CD4-positive, alpha-beta T cell treated with Interleukin-10 for 1 hour (primary cell): Measurements from ENCODE around the gene PCNT.

Experiments used
- DNase-seq: peaks from one replicate; pipeline ENCODE4 v3.0.0-alpha.2; 2020

PCNT gene

GRCh38 chr21:46411691-46412090, 87.7 kb downstream of the PCNT start:
- no peak for DNase-seq

GRCh38 chr21:46412521-46413364, 88.8 kb downstream of the PCNT start:
- no peak for DNase-seq

- DNase-seq, result no peak
These were observed 89.4 kb downstream of the PCNT start for GRCh38 chr21:46413365-46413696.

- no peak for DNase-seq
These were observed 91.0 kb downstream of the PCNT start for GRCh38 chr21:46414965-46415275.

- no peak for DNase-seq
These were observed 92.6 kb downstream of the PCNT start for GRCh38 chr21:46416551-46416950.

- DNase-seq, result no peak
These were observed 94.5 kb downstream of the PCNT start for GRCh38 chr21:46418265-46418946.

- DNase-seq, result no peak
These were observed 96.6 kb downstream of the PCNT start for GRCh38 chr21:46420241-46421190.

- no peak for DNase-seq
These were observed 97.3 kb downstream of the PCNT start for GRCh38 chr21:46421191-46421750.

GRCh38 chr21:46421756-46422555, 98.0 kb downstream of the PCNT start:
- no peak for DNase-seq

- DNase-seq, result no peak
These were observed 98.8 kb downstream of the PCNT start for GRCh38 chr21:46422636-46423241.

GRCh38 chr21:46423546-46424038, 99.6 kb downstream of the PCNT start:
- DNase-seq, result no peak

- peak; percentile 47 for DNase-seq
These were observed 100.2 kb downstream of the PCNT start for GRCh38 chr21:46424039-46424591.

- peak; percentile 62 for DNase-seq
These were observed 100.7 kb downstream of the PCNT start for GRCh38 chr21:46424621-46425020.

- peak; percentile 35 for DNase-seq
These were observed 101.1 kb downstream of the PCNT start for GRCh38 chr21:46425041-46425440.

- DNase-seq, result peak; percentile 78
These were observed 101.6 kb downstream of the PCNT start for GRCh38 chr21:46425571-46425970.

GRCh38 chr21:46426313-46427046, 102.5 kb downstream of the PCNT start:
- DNase-seq, result no peak

- no peak for DNase-seq
These were observed 103.6 kb downstream of the PCNT start for GRCh38 chr21:46427516-46427915.

- no peak for DNase-seq
These were observed 104.3 kb downstream of the PCNT start for GRCh38 chr21:46428286-46428685.

GRCh38 chr21:46428987-46429710, 105.2 kb downstream of the PCNT start:
- no peak for DNase-seq
